ENCODE measurements around the gene HACL1. TPM values are rescaled to one million over a fixed set of nuclear protein-coding genes. Genes with fewer than 3 reads are reported as not detected.

The HACL1 gene
- total RNA-seq, 1 experiment from 2014 or later, result 20.5 TPM

DNA sequence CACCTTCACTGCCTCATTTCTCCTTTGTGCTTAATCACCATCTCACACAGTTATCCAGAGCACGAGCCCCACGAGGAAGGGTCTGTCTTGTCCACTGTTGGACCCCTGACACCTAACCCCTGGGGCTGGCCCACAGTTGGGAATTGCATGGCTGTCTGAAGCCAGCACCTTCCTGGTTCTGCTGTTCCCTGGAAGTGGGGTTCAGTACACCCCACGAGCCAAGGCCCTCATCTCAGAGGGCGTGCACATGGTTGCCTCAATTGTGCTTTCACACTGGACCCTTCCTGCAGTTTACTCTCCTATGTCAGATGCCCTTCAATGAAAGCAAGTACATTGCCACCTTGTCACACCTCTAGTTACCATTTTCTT is 30.8 kb upstream of the HACL1 start:
- Histone ChIP-seq H3K79me2 (ENCODE audit: insufficient read depth, low read length) (no peaks in the 10 kb centered on the region), H3K9me2 (ENCODE audit: insufficient read depth) (0 out of 2 replicates have a peak, but pooled peaks cover 2% of the 10 kb centered on the region), H2AFZ (ENCODE audit: low read depth, low read length, poor library complexity, severe bottlenecking) (no peak overlapping the region), H3K9me3 (ENCODE audit: control insufficient read depth in 1 of 2, insufficient read depth in 1 of 2, low read depth in 1 of 2, low read length in 2 of 2) (no peaks in the 10 kb centered on the region), H3K27me3 (ENCODE audit: insufficient read depth, low read length) (no peaks in the 10 kb centered on the region), H3K4me1 (ENCODE audit: control insufficient read depth in 1 of 2, insufficient read depth in 2 of 2, low read length in 2 of 2) (peaks cover 35 to 67% of the 10 kb centered on the region in 2 experiments), H3K9ac (ENCODE audit: low read length) (no peak overlapping the region), H3K4me2 (ENCODE audit: low read length) (0 out of 2 replicates have a peak overlapping the region, but pooled peaks have one; percentile 58), H3K36me3 (ENCODE audit: control insufficient read depth in 1 of 2, insufficient read depth in 2 of 2, low read length in 2 of 2) (no peaks in the 10 kb centered on the region), H3K27ac (ENCODE audit: low read depth, low read length) (no peak overlapping the region), H4K20me1 (ENCODE audit: insufficient read depth) (no peaks in the 10 kb centered on the region), H3K4me3 (replicated peaks in 1 of 2; ENCODE audit: low read depth in 1 of 2, low read length in 2 of 2) (no peak overlapping the region)
- no peak for TF ChIP-seq POLR2AphosphoS5 (IDR thresholded peaks at IDR 0.05; ENCODE audit: low read depth, low read length)
- TF ChIP-seq, protein P1, sequence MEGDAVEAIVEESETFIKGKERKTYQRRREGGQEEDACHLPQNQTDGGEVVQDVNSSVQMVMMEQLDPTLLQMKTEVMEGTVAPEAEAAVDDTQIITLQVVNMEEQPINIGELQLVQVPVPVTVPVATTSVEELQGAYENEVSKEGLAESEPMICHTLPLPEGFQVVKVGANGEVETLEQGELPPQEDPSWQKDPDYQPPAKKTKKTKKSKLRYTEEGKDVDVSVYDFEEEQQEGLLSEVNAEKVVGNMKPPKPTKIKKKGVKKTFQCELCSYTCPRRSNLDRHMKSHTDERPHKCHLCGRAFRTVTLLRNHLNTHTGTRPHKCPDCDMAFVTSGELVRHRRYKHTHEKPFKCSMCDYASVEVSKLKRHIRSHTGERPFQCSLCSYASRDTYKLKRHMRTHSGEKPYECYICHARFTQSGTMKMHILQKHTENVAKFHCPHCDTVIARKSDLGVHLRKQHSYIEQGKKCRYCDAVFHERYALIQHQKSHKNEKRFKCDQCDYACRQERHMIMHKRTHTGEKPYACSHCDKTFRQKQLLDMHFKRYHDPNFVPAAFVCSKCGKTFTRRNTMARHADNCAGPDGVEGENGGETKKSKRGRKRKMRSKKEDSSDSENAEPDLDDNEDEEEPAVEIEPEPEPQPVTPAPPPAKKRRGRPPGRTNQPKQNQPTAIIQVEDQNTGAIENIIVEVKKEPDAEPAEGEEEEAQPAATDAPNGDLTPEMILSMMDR (IDR thresholded peaks at IDR 0.05 in 2 of 3, conservative IDR thresholded peaks at IDR 0.05 in 1 of 3; ENCODE audit: borderline replicate concordance in 1 of 3, insufficient read depth in 1 of 3, low read depth in 2 of 3, low read length in 2 of 3), result no peak
- TF ChIP-seq TCF7L2 (IDR thresholded peaks at IDR 0.05; ENCODE audit: borderline replicate concordance, extremely low read depth, insufficient read depth, insufficient read length), result no peak
- TF ChIP-seq, protein P2, sequence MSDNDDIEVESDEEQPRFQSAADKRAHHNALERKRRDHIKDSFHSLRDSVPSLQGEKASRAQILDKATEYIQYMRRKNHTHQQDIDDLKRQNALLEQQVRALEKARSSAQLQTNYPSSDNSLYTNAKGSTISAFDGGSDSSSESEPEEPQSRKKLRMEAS (IDR thresholded peaks at IDR 0.05), result no peak
- TF ChIP-seq ATF3 (IDR thresholded peaks at IDR 0.05), result no peak
- ChIA-PET RAD21 (ENCODE audit: low non-redundant PET in 1 of 2, low total read pairs in 2 of 2, uncharacterized antibody in 2 of 2, unreplicated experiment in 2 of 2) (no interaction called here), POLR2A (no interaction called here), CTCF (no interaction called here)
- intact Hi-C loops (cut with micrococcal nuclease), result loop anchor here (5.0 to 10.0 kb wide), 2 partner anchors 413 to 545 kb away; no protein-coding TSS in a partner anchor
- DNase-seq (ENCODE audit: low read depth, low spot score), result no peak
- no TSS peak for BruUV-seq (replicated peaks)
- no peak for ATAC-seq
